HEK293 (cell line): ENCODE data around the gene SLC35B1.

Experiments used
- GLIS1 ChIP-seq: fragments of 450-650 bp; formaldehyde crosslinking; IDR thresholded peaks from 2 replicates; pipeline ENCODE4 v1.5.1; 2016; ENCODE audit warnings: missing biosample characterization, missing genetic modification characterization
- IKZF3 ChIP-seq: fragments of 450-650 bp; IDR thresholded peaks from 2 replicates; pipeline ENCODE4 v1.5.0; 2018; ENCODE audit warnings: missing biosample characterization, mild to moderate bottlenecking, missing genetic modification characterization, moderate library complexity
- KLF1 ChIP-seq: fragments of 450-650 bp; formaldehyde crosslinking; IDR thresholded peaks from 2 replicates; pipeline ENCODE4 v1.5.1; 2016; ENCODE audit warnings: missing biosample characterization, missing genetic modification characterization
- KLF16 ChIP-seq: fragments of 450-650 bp; formaldehyde crosslinking; IDR thresholded peaks from 2 replicates; pipeline ENCODE4 v1.5.1; 2017; ENCODE audit warnings: missing biosample characterization, missing genetic modification characterization
- SP3 ChIP-seq: fragments of 450-650 bp; formaldehyde crosslinking; IDR thresholded peaks from 2 replicates; pipeline ENCODE4 v1.5.1; 2016; ENCODE audit warnings: missing biosample characterization, missing genetic modification characterization
- WT1 ChIP-seq: fragments of 450-650 bp; formaldehyde crosslinking; IDR thresholded peaks from 2 replicates; pipeline ENCODE4 v1.5.1; 2016; ENCODE audit warnings: missing biosample characterization, missing genetic modification characterization
- ZBTB8A ChIP-seq: fragments of 450-650 bp; formaldehyde crosslinking; IDR thresholded peaks from 2 replicates; pipeline ENCODE4 v1.5.1; 2016; ENCODE audit warnings: missing biosample characterization, missing genetic modification characterization
- ZFP41 ChIP-seq: fragments of 450-650 bp; formaldehyde crosslinking; IDR thresholded peaks from 2 replicates; pipeline ENCODE4 v1.5.1; 2016; ENCODE audit warnings: missing biosample characterization, missing genetic modification characterization, borderline replicate concordance
- ZNF112 ChIP-seq: fragments of 450-650 bp; formaldehyde crosslinking; IDR thresholded peaks from 2 replicates; pipeline ENCODE4 v1.5.0; 2017; ENCODE audit warnings: missing biosample characterization, missing genetic modification characterization
- ZNF114 ChIP-seq: fragments of 450-650 bp; formaldehyde crosslinking; IDR thresholded peaks from 2 replicates; pipeline ENCODE4 v1.5.0; 2017; ENCODE audit warnings: missing biosample characterization, missing genetic modification characterization
- ZNF140 ChIP-seq: fragments of 450-650 bp; formaldehyde crosslinking; IDR thresholded peaks from 2 replicates; pipeline ENCODE4 v1.5.1; 2016; ENCODE audit warnings: missing biosample characterization, missing genetic modification characterization
- ZNF146 ChIP-seq: fragments of 450-650 bp; formaldehyde crosslinking; IDR thresholded peaks from 2 replicates; pipeline ENCODE4 v1.5.1; 2016; ENCODE audit warnings: missing biosample characterization, missing genetic modification characterization
- ZNF184 ChIP-seq: fragments of 450-650 bp; IDR thresholded peaks from 2 replicates; pipeline ENCODE4 v1.5.1; 2018; ENCODE audit warnings: missing biosample characterization, mild to moderate bottlenecking, missing genetic modification characterization
- ZNF2 ChIP-seq: fragments of 450-650 bp; formaldehyde crosslinking; IDR thresholded peaks from 2 replicates; pipeline ENCODE4 v1.5.1; 2016; ENCODE audit warnings: missing biosample characterization, missing genetic modification characterization
- ZNF202 ChIP-seq: fragments of 450-650 bp; formaldehyde crosslinking; IDR thresholded peaks from 2 replicates; pipeline ENCODE4 v1.5.1; 2016; ENCODE audit warnings: missing biosample characterization, missing genetic modification characterization, borderline replicate concordance
- ZNF223 ChIP-seq: fragments of 450-650 bp; formaldehyde crosslinking; IDR thresholded peaks from 2 replicates; pipeline ENCODE4 v1.5.1; 2016; ENCODE audit warnings: missing biosample characterization, missing genetic modification characterization
- ZNF37A ChIP-seq: fragments of 450-650 bp; IDR thresholded peaks from 2 replicates; pipeline ENCODE4 v1.5.1; 2018; ENCODE audit warnings: missing biosample characterization, missing genetic modification characterization
- ZNF391 ChIP-seq: fragments of 450-650 bp; formaldehyde crosslinking; IDR thresholded peaks from 2 replicates; pipeline ENCODE4 v1.5.1; 2016; ENCODE audit warnings: low read depth, missing biosample characterization, missing genetic modification characterization, borderline replicate concordance
- ZNF501 ChIP-seq: fragments of 450-650 bp; formaldehyde crosslinking; IDR thresholded peaks from 2 replicates; pipeline ENCODE4 v1.5.1; 2016; ENCODE audit warnings: missing biosample characterization, missing genetic modification characterization
- ZNF510 ChIP-seq: fragments of 450-650 bp; formaldehyde crosslinking; IDR thresholded peaks from 2 replicates; pipeline ENCODE4 v1.5.1; 2018; ENCODE audit warnings: mild to moderate bottlenecking, missing genetic modification characterization, missing biosample characterization; ENCODE audit not compliant: insufficient replicate concordance
- ZNF623 ChIP-seq: fragments of 450-650 bp; formaldehyde crosslinking; IDR thresholded peaks from 2 replicates; pipeline ENCODE4 v1.5.1; 2016; ENCODE audit warnings: missing biosample characterization, missing genetic modification characterization
- ZNF624 ChIP-seq: fragments of 450-650 bp; formaldehyde crosslinking; IDR thresholded peaks from 2 replicates; pipeline ENCODE4 v1.5.1; 2017; ENCODE audit warnings: missing biosample characterization, missing genetic modification characterization
- ZNF768 ChIP-seq: fragments of 450-650 bp; formaldehyde crosslinking; IDR thresholded peaks from 2 replicates; pipeline ENCODE4 v1.5.1; 2018; ENCODE audit warnings: missing biosample characterization, mild to moderate bottlenecking, missing genetic modification characterization
- ZNF791 ChIP-seq: fragments of 450-650 bp; formaldehyde crosslinking; IDR thresholded peaks from 2 replicates; pipeline ENCODE4 v1.5.1; 2016; ENCODE audit warnings: missing biosample characterization, missing genetic modification characterization
- ZNF843 ChIP-seq: fragments of 450-650 bp; formaldehyde crosslinking; IDR thresholded peaks from 2 replicates; pipeline ENCODE4 v1.5.1; 2016; ENCODE audit warnings: missing biosample characterization, missing genetic modification characterization
- ZSCAN16 ChIP-seq: fragments of 450-650 bp; formaldehyde crosslinking; IDR thresholded peaks from 2 replicates; pipeline ENCODE4 v1.5.1; 2016; ENCODE audit warnings: missing biosample characterization, missing genetic modification characterization
- TF ChIP-seq, protein P1 (sequence below): fragments of 450-650 bp; formaldehyde crosslinking; IDR thresholded peaks from 2 replicates; pipeline ENCODE4 v1.5.1; 2016; ENCODE audit warnings: missing biosample characterization, missing genetic modification characterization
- TF ChIP-seq, protein P2 (sequence below): fragments of 450-650 bp; formaldehyde crosslinking; IDR thresholded peaks from 2 replicates; pipeline ENCODE4 v1.5.1; 2017; ENCODE audit warnings: missing biosample characterization, mild to moderate bottlenecking, missing genetic modification characterization, moderate library complexity
- TF ChIP-seq, protein P3 (sequence below): fragments of 450-650 bp; formaldehyde crosslinking; IDR thresholded peaks from 2 replicates; pipeline ENCODE4 v1.5.1; 2016; ENCODE audit warnings: missing biosample characterization, missing genetic modification characterization
- TF ChIP-seq, protein P4 (sequence below): fragments of 450-650 bp; formaldehyde crosslinking; IDR thresholded peaks from 2 replicates; pipeline ENCODE4 v1.5.1; 2016; ENCODE audit warnings: missing biosample characterization, missing genetic modification characterization
- TF ChIP-seq, protein P5 (sequence below): fragments of 450-650 bp; formaldehyde crosslinking; IDR thresholded peaks from 2 replicates; pipeline ENCODE4 v1.5.1; 2017; ENCODE audit warnings: missing biosample characterization, missing genetic modification characterization

The SLC35B1 gene

DNA sequence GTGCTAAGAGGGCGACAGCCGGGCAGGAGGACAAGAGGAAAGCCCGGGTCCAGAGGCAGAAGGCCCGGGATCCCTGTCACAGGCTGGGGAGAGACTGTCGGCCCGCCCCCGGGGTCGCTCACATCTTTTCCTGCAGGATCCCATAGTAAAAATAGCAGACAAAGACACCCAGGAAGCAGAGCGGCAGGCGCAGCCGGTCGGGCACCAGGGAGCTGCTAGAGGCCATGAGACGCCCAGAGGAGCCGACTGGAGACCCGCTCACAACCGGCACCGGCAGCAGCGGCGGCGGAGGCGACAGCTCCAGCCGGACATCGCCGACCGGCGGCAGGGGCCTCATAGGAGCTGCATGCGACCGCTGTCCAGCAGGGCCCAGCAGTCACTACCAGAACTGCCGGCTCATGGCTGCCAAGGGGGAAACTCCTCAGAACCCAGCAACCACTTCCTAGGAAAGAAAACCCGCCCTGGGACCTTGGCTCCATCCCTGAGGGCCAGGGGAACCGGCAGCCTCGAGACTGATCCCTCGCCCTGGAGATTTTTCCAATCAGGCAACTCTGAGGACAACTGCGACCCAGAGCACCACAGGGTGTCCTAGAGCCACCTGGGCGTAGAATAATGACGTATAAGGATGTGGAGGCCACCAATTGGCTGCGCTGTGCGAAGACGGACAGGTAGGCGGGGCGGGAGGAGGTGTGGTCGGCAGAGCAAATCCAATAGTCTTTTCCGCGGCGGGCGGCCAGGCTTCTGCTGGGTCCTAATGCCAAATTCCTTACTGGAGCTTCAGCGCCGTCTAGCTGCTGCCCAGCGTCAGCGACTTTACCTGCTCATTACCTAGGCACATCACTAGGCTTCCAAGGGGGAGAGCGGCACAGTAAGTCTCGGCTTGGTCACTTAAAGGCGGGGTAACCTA is at the start of gene SLC35B1 (continued):
- TF ChIP-seq, protein P1, sequence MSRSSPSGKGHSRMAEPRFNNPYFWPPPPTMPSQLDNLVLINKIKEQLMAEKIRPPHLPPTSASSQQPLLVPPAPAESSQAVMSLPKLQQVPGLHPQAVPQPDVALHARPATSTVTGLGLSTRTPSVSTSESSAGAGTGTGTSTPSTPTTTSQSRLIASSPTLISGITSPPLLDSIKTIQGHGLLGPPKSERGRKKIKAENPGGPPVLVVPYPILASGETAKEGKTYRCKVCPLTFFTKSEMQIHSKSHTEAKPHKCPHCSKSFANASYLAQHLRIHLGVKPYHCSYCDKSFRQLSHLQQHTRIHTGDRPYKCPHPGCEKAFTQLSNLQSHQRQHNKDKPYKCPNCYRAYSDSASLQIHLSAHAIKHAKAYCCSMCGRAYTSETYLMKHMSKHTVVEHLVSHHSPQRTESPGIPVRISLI, result no peak
- no peak for TF ChIP-seq ZNF202 (tag by site-specific recombination)
- TF ChIP-seq ZNF140 (tag by site-specific recombination), result no peak
- TF ChIP-seq, protein P2, sequence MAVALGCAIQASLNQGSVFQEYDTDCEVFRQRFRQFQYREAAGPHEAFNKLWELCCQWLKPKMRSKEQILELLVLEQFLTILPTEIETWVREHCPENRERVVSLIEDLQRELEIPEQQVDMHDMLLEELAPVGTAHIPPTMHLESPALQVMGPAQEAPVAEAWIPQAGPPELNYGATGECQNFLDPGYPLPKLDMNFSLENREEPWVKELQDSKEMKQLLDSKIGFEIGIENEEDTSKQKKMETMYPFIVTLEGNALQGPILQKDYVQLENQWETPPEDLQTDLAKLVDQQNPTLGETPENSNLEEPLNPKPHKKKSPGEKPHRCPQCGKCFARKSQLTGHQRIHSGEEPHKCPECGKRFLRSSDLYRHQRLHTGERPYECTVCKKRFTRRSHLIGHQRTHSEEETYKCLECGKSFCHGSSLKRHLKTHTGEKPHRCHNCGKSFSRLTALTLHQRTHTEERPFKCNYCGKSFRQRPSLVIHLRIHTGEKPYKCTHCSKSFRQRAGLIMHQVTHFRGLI (tag by site-specific recombination), result no peak
- TF ChIP-seq ZNF223, result no peak
- TF ChIP-seq ZNF37A (tag by site-specific recombination), result no peak
- no peak for TF ChIP-seq WT1 (tag by site-specific recombination)
- peak; percentile 70 for TF ChIP-seq ZNF843 (tag by site-specific recombination)
- TF ChIP-seq ZNF114 (tag by site-specific recombination), result no peak
- no peak for TF ChIP-seq ZNF510 (tag by site-specific recombination)
- no peak for TF ChIP-seq ZSCAN16 (tag by site-specific recombination)
- TF ChIP-seq ZFP41 (tag by site-specific recombination), result no peak
- peak; percentile 62; the same call in 1 of the 2 replicates for TF ChIP-seq ZNF391 (tag by site-specific recombination)
- peak; percentile 76 for TF ChIP-seq KLF1 (tag by site-specific recombination)
- peak; percentile 90 for TF ChIP-seq ZNF2
- TF ChIP-seq, protein P3, sequence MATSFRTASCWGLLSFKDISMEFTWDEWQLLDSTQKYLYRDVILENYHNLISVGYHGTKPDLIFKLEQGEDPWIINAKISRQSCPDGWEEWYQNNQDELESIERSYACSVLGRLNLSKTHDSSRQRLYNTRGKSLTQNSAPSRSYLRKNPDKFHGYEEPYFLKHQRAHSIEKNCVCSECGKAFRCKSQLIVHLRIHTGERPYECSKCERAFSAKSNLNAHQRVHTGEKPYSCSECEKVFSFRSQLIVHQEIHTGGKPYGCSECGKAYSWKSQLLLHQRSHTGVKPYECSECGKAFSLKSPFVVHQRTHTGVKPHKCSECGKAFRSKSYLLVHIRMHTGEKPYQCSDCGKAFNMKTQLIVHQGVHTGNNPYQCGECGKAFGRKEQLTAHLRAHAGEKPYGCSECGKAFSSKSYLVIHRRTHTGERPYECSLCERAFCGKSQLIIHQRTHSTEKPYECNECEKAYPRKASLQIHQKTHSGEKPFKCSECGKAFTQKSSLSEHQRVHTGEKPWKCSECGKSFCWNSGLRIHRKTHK (tag by site-specific recombination), result no peak
- TF ChIP-seq ZBTB8A (tag by site-specific recombination), result peak; percentile 48; the same call in 1 of the 2 replicates
- peak; percentile 85 for TF ChIP-seq KLF16 (tag by site-specific recombination)
- TF ChIP-seq GLIS1, result 0 out of 2 replicates have a peak, but pooled peaks have one; percentile 47
- TF ChIP-seq ZNF146 (tag by site-specific recombination), result no peak
- TF ChIP-seq ZNF112 (tag by site-specific recombination), result no peak
- TF ChIP-seq ZNF501 (tag by site-specific recombination), result peak; percentile 77; the same call in 1 of the 2 replicates
- TF ChIP-seq IKZF3 (tag by site-specific recombination), result no peak
- TF ChIP-seq SP3 (tag by site-specific recombination), result peak; percentile 97
- TF ChIP-seq ZNF624 (tag by site-specific recombination), result no peak
- TF ChIP-seq ZNF768 (tag by site-specific recombination), result peak; percentile 44; the same call in 1 of the 2 replicates
- no peak for TF ChIP-seq ZNF791 (tag by site-specific recombination)
- TF ChIP-seq ZNF623 (tag by site-specific recombination), result no peak; the same call in 1 of the 2 replicates
- TF ChIP-seq, protein P4, sequence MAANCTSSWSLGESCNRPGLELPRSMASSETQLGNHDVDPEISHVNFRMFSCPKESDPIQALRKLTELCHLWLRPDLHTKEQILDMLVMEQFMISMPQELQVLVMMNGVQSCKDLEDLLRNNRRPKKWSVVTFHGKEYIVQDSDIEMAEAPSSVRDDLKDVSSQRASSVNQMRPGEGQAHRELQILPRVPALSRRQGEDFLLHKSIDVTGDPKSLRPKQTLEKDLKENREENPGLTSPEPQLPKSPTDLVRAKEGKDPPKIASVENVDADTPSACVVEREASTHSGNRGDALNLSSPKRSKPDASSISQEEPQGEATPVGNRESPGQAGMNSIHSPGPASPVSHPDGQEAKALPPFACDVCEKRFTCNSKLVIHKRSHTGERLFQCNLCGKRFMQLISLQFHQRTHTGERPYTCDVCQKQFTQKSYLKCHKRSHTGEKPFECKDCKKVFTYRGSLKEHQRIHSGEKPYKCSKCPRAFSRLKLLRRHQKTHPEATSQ (tag by site-specific recombination), result 0 out of 2 replicates have a peak, but pooled peaks have one; percentile 36
- TF ChIP-seq, protein P5, sequence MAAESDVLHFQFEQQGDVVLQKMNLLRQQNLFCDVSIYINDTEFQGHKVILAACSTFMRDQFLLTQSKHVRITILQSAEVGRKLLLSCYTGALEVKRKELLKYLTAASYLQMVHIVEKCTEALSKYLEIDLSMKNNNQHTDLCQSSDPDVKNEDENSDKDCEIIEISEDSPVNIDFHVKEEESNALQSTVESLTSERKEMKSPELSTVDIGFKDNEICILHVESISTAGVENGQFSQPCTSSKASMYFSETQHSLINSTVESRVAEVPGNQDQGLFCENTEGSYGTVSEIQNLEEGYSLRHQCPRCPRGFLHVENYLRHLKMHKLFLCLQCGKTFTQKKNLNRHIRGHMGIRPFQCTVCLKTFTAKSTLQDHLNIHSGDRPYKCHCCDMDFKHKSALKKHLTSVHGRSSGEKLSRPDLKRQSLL (tag by site-specific recombination), result peak; percentile 95
- 0 out of 2 replicates have a peak, but pooled peaks have one; percentile 46 for TF ChIP-seq ZNF184
